Mesodermal cell (in vitro differentiated cells): ENCODE data around the gene NTRK1.
"Not testable (repeated sequence)": the region's sequence is repeated elsewhere in the genome, so short reads cannot be mapped to it uniquely, and the experiment has no call there.

ENCODE experiments used
- H3K27ac ChIP-seq: 2 replicates; pipeline ENCODE4 v1.7.0; 2013; ENCODE audit warnings: mild to moderate bottlenecking, low read depth, low read length, moderate library complexity; ENCODE audit not compliant: severe bottlenecking
- H3K36me3 ChIP-seq: 2 replicates; pipeline ENCODE4 v1.7.1; 2013; ENCODE audit warnings: mild to moderate bottlenecking, low read length, moderate library complexity; ENCODE audit not compliant: control insufficient read depth, insufficient read depth
- H3K4me1 ChIP-seq: one replicate; pipeline ENCODE4 v1.7.1; 2013; ENCODE audit warnings: mild to moderate bottlenecking, low read length; ENCODE audit not compliant: insufficient read depth, control insufficient read depth, poor library complexity, severe bottlenecking
- H3K4me3 ChIP-seq: 2 replicates; pipeline ENCODE4 v1.7.0; 2013; ENCODE audit warnings: low read length, control low read depth, mild to moderate bottlenecking; ENCODE audit not compliant: insufficient read depth, poor library complexity, severe bottlenecking; ENCODE audit errors: extremely low read depth
- H3K9me3 ChIP-seq: 2 replicates; pipeline ENCODE4 v1.7.1; 2013; ENCODE audit warnings: mild to moderate bottlenecking, low read length, moderate library complexity; ENCODE audit not compliant: control insufficient read depth
- WGBS, 2 experiments: methylation state at CpG; one replicate each; pipeline ENCODE4 v1.1.5; 2013; ENCODE audit warnings: missing lambda C conversion rate in 2 of 2; ENCODE audit not compliant: insufficient coverage in 2 of 2; 5-methylcytosine and 5-hydroxymethylcytosine counted together

NTRK1 gene

DNA sequence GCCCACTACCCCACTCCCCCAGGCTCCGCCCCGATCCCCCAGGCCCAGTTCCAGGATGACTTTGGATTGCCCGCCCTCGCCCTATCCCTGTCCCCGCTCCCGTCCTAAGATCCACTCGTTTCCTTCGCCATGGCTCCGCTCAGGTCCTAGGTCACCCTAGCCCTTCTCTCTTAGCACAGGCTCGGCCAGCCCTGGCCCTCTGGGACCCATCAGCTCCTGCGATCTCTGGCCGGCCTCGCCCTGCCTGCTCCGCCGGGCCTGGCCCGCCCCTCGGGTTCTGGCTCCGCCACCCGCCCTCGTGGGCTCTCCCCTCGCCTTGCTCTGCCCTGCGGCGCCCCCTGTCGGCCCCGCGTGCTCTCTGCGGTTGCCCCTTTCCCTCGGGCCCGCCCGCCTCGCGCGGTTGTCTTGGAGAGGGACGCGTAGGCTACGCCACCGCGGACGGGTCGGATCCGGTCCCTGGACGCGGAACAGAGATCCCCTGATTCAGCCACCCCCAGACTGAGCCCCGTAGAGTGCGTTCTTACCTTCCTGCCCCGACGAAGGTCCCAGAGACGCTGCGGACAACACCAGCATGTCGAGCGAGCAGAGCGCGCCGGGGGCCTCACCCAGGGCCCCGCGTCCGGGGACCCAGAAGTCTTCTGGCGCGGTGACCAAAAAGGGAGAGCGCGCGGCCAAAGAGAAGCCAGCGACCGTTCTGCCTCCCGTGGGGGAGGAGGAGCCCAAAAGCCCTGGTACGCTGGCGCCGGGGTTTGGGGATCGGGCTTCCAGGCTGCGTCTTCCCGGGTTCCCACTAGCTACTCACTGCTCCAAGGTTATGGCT lies 59.8 kb downstream of the NTRK1 start, which contains the start of gene LRRC71:
Gene LRRC71 (plus strand): TSS at position 400 of the 820 bp plus-strand sequence. CDS start 172 bp downstream, at position 572.
- 4 to 5% methylated on average over 51 to 59 of the region's 71 CpGs for WGBS, 2 experiments
- Histone ChIP-seq H3K9me3 (no peaks in the 10 kb centered on the region), H3K4me1 (peaks cover 5% of the 10 kb centered on the region), H3K36me3 (peaks cover 26% of the 10 kb centered on the region), H3K4me3 (peak within 1 kb of the TSS; percentile 9), H3K27ac (no peak within 1 kb of the TSS)

DNA sequence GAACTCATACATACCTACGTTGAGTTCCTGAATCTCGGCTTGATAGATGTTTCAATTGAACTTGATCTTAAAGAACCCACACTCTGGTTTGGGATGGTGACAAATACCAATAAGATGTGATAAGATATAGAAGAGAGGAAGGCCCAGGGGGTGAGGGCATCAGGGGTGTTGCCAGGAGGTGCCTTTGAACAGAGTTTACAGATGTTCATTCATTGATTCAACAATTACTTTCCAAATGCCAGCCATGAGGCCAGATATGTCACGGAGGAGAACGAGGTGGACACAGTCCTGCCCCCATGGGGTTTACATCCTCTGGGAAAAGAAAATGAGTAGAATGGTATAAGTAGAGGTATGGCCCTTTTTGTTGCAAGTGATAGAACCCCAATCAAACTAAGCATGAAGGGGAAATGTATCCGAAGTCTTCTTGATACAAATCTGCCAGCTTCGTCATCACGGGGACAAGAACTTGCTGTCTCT lies 60.4 kb downstream of the NTRK1 start:
- no peaks in the 10 kb centered on the region for H3K9me3 ChIP-seq

DNA sequence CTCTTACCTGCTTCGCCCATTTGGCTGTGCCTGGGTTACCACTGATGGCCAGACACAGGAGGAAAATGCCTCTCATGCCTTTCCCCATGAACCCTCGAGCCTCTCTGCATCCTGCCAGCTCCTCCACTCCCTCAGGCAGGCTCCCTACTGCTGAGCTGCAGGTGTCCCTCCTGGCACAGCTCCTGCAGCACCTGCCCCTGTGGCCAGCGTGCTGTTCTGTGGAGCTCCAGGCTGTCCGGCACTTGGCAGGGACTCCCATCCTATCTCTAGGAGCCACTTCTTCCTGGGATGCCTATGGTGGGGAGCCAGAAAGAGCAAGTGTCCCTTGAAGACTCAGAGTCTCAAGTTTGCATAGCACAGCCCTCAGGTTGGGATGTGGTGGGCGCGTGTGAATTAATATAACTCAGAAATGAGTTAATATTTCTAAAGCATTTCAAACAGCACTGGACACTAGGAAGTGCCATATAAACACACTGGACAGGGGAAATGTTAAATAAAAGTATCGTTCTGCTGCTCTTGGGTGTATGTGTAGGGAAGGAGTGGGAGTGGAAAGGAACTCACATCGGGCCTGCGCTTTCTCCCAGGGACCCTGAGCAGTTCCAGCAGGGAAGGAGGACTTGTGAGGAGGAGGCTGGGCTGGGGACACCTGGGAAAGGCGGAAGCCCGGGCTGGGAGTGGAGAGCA lies 62.5 kb downstream of the NTRK1 start:
- Histone ChIP-seq H3K4me3 (peak overlapping the region; percentile 8), H3K9me3 (no peaks in the 10 kb centered on the region), H3K36me3 (peaks cover under 1% of the 10 kb centered on the region), H3K4me1 (peaks cover 10% of the 10 kb centered on the region), H3K27ac (no peak overlapping the region)
- WGBS, 2 experiments, result 5 to 8% methylated on average over 8 of the region's 11 CpGs

More for the DNA sequence above, 60.4 kb downstream of the NTRK1 start:
- Histone ChIP-seq H3K36me3 (peaks cover 20% of the 10 kb centered on the region), H3K4me1 (peaks cover 5% of the 10 kb centered on the region), H3K4me3 (peak overlapping the region; percentile 9), H3K27ac (no peak overlapping the region)
- 40 to 56% methylated on average over 4 to 7 of the region's 7 CpGs for WGBS, 2 experiments

DNA sequence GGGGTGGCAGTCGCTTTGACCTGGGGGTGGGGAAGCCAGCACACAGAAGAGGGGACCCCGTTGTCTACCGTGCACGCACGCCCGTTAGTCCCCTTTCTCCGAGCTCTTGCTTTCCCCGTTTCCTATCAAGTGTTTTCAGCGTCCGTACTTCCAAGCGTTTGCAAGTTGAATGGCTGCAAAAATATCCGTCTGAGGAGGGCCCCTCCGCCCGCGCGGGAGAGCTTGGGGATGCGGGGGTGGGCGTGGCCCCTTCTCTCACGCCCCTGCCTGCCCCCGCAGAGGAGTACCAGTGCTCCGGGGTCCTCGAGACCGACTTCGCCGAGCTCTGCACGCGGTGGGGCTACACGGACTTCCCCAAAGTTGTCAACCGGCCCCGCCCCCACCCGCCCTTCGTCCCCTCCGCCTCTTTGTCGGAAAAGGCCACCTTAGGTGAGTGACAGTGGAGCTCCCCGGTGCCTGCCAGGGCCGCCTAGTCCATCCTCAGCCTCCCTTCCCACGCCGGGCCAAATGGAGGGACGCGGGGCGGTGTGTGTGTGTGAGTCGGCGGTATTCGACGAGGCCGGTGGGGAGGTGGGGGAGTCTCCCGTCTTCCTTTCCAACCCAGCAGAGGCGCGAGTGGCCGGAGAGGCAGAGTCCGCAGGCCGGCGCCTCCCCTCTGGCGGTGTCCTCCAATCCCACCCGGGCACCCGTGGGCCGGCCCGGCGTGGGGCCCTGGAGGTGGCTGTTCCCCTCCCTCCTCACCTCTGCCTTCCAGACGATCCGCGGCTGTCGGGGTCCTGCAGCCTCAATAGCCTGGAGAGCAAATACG lies 63.2 kb downstream of the NTRK1 start:
- Histone ChIP-seq H3K27ac (no peak overlapping the region), H3K36me3 (no peaks in the 10 kb centered on the region), H3K9me3 (no peaks in the 10 kb centered on the region), H3K4me1 (peaks cover 10% of the 10 kb centered on the region), H3K4me3 (peak overlapping the region; percentile 8)
- 0 to 2% methylated on average over 38 to 39 of the region's 64 CpGs for WGBS, 2 experiments

DNA sequence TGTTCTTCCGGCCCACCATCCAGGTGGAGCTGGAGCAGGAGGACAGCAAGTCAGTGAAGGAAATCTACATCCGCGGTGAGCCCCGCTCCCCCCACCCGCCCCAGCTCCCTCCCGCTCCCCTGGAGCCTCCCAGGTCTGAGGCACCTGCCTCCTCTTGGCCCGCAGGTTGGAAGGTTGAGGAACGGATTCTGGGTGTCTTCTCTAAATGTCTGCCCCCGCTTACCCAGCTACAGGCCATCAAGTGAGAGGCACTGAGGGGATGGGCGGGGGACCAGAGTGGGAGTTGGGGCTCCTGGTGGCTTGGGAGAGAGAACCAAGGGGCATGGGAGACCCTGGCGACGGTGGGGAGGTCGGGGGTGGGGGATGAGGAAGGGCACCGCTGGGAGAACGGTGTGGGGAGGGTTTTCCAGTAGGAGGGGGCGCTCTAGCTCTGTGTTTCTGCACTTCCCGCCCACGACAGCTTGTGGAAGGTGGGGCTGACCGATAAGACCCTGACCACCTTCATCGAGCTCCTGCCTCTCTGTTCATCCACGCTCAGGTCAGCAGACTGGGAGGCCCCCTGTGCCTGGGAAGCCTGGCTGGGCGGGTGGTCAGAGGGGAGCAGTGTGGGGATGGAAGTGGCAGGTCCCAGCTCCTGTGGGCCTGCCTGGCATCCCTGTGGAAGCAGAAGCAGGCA lies 64.0 kb downstream of the NTRK1 start:
- Histone ChIP-seq H3K36me3 (no peaks in the 10 kb centered on the region), H3K9me3 (no peaks in the 10 kb centered on the region), H3K4me1 (peaks cover 10% of the 10 kb centered on the region), H3K27ac (no peak overlapping the region), H3K4me3 (no peak overlapping the region)
- 13 to 27% methylated on average over 10 to 15 of the region's 22 CpGs for WGBS, 2 experiments

DNA sequence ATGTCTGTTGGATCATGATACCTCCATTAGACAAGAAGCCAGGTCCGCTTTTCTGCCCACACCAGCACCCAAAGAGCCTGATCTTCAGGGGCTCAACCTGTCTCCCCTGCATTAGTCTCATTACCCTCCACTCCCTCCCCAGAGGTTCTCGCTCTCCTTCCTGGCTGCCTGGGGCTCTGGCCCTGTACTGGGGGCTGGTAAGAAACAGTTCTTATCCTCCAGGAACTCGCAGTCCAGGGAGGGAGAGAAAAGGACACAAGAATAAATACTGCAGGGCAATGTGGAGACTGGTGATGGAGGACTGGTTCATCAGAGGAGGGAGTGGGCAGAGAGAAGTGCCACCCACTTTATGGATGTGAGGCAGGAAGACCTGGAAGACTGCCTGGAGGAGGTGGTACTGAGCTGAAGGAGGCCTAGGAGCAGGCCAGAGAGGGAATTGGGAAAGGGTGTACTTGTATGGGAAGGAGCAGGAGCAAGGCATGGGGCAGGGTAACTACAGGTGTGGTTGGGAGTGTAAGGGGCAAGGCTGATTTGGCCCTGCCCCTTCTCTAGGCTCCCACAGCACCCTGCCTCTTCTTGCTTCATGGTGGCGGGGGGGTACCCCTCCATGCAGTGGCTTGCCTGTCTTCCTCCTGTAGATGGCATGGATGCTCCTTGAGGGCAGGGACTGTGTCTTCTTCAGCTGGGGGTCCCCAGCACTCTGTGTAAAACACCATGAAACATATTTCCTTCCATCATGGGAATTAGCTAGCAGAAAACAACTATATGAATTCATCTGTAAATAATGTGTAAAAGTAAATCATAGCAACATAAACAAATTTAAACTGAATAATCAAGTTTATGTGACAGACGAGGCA lies 64.7 kb downstream of the NTRK1 start:
- peaks cover 10% of the 10 kb centered on the region for H3K4me1 ChIP-seq
- 66 to 80% methylated on average over 3 of the region's 5 CpGs for WGBS, 2 experiments
- H3K9me3 ChIP-seq, result no peaks in the 10 kb centered on the region
- H3K36me3 ChIP-seq, result no peaks in the 10 kb centered on the region
- H3K27ac ChIP-seq, result no peak overlapping the region
- H3K4me3 ChIP-seq, result no peak overlapping the region

DNA sequence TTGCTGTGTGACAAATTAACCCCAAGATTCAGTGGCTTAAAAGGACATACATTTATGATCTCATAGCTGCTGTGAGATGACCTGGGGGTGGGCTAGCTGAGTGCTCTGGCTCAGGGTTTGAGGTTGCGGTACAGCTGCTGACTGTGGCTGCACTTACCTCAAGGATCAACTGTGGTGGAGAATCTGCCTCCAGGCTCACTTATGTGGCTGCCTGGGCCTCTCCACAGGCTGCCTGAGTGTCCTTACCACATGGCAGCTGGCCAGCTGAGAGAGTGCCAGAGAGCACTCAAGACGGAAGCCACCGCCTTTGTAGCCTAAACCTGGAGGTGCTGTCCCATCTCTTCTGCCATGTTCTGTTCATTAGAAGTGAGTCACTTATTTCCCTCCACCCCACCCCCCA lies 65.5 kb downstream of the NTRK1 start:
- Histone ChIP-seq H3K27ac (no peak overlapping the region), H3K36me3 (no peaks in the 10 kb centered on the region), H3K4me1 (peaks cover 10% of the 10 kb centered on the region), H3K4me3 (no peak overlapping the region), H3K9me3 (no peaks in the 10 kb centered on the region)
- WGBS, 2 experiments, result 86 to 94% methylated on average over 3 of the region's 3 CpGs

DNA sequence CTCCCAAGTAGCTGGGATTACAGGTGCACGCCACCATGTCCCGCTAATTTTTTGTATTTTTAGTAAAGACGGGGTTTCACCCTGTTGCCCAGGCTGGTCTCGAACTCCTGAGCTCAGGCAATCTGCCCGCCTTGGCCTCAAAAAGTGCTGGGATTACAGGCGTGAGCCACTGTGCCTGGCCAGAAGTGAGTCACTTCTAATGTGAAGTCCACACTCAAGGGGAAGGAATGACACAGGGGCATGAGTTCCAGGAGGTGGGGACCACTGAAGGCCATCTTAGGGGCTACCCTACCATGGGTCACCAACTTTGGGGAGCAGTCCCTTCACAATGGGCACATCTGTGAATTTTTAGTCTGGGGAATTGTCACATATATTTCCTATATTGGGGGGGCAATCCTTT lies 66.0 kb downstream of the NTRK1 start:
- H3K27ac ChIP-seq, H3K36me3 ChIP-seq, H3K9me3 ChIP-seq, H3K4me3 ChIP-seq, H3K4me1 ChIP-seq: not testable (repeated sequence)
- WGBS, 2 experiments, result 83 to 88% methylated on average over 6 of the region's 6 CpGs

DNA sequence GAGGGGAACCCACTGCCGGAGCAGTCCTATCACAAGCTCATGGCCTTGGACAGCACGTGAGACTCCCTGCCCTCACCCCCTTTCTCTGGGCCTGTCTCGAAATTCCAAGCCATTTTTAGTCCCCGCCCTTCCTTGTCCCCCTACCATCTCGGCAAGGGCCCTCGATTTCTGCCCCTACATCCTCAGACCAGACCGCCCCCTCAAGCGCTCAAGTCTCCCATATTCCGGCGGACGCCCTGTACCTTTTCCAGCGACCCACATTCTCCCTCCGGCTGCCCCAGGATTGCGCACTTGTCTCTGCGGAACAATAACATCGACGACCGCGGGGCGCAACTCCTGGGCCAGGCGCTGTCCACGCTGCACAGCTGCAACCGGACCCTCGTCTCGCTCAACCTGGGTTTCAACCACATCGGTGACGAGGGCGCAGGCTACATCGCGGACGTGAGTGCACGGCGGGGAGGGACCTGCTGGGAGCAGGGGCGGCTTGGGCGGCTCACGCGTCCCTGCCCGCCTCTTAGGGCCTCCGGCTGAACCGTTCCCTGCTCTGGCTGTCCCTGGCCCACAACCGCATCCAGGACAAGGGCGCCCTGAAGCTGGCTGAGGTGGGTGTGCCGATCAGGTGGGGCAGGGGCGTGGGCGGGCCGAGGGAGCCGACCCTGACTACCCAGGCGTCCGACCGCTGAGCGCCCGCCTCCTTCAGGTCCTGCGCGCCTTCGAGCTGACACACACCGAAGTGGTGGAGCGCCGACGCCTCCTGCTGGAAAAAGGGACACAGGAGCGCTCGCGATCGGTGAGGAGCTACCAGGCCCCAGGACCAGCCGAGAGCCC lies 66.8 kb downstream of the NTRK1 start:
- H3K4me3 ChIP-seq, result peak overlapping the region; percentile 32
- WGBS, 2 experiments, result 2 to 3% methylated on average over 53 to 55 of the region's 64 CpGs
- H3K36me3 ChIP-seq, result no peaks in the 10 kb centered on the region
- H3K9me3 ChIP-seq, result no peaks in the 10 kb centered on the region
- H3K27ac ChIP-seq, result no peak overlapping the region
- H3K4me1 ChIP-seq, result peaks cover 10% of the 10 kb centered on the region
